BJ (cell line): ENCODE results near the gene QSER1. TPM values are rescaled to one million over a fixed set of nuclear protein-coding genes. Genes with fewer than 3 reads are reported as not detected.

Experiments
- CTCF ChIA-PET: fragments of 350-600 bp; formaldehyde crosslinking; extraction: SDS; loops from one replicate; lab custom pipeline; 2021; ENCODE audit warnings: antibody characterized with exemption, inconsistent platforms; lab: Yijun Ruan, JAX
- POLR2A ChIA-PET: fragments of 300-600 bp; sonication (Branson Sonifier 250); formaldehyde crosslinking; extraction: SDS; loops from one replicate; lab custom pipeline; 2021; ENCODE audit warnings: antibody characterized with exemption; lab: Charles Lee
- DNase-seq: peaks from one replicate; pipeline ENCODE4 v3.0.0-alpha.2; 2011; ENCODE audit warnings: low read depth
- H3K27me3 ChIP-seq: 2 replicates; pipeline ENCODE4 v1.6.0; 2011; ENCODE audit warnings: low read length; ENCODE audit not compliant: control insufficient read depth, insufficient read depth
- H3K36me3 ChIP-seq: 2 replicates; pipeline ENCODE4 v1.5.1; 2011; ENCODE audit warnings: low read length; ENCODE audit not compliant: control insufficient read depth, insufficient read depth
- H3K4me3 ChIP-seq: 2 replicates; pipeline ENCODE4 v1.5.1; 2011; ENCODE audit warnings: low read depth, mild to moderate bottlenecking, control low read depth, low read length
- polyA plus RNA-seq: library from polyadenylated mRNA; depleted of rRNA; stranded (reverse); fragments of >200 nt; gene quantifications from 2 replicates; pipeline ENCODE4 v1.2.3, GENCODE V29; 2011
- TF ChIP-seq, protein P1 (sequence below): IDR thresholded peaks from 2 replicates; pipeline ENCODE4 v1.5.1; 2011; ENCODE audit warnings: low read depth, mild to moderate bottlenecking, control low read depth, inconsistent platforms, low read length, moderate library complexity; ENCODE audit not compliant: insufficient read depth

QSER1 gene
- polyA plus RNA-seq, 1 experiment, result 3.9 TPM

DNA sequence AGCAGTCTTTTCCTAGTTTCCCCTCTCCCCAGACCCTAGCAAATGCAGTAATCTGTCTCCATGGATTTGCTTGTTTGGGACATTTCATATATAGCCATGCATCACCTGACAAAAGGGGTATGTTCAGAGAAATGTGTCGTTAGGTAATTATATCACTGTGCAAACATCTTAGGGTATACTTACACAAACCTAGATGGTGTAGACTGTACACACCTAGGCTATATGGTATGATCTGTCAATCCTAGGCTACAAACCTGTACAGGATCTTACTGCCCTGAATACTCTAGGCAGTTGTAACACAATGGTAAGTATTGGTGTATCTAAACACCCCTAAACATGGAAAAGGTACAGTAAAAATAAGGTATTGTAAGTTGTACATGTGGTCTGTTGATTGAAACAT is 23.8 kb downstream of the QSER1 start:
- CTCF ChIA-PET, result no interaction called here
- H3K4me3 ChIP-seq, result no peak overlapping the region
- H3K27me3 ChIP-seq, result no peaks in the 10 kb centered on the region
- TF ChIP-seq, protein P1, sequence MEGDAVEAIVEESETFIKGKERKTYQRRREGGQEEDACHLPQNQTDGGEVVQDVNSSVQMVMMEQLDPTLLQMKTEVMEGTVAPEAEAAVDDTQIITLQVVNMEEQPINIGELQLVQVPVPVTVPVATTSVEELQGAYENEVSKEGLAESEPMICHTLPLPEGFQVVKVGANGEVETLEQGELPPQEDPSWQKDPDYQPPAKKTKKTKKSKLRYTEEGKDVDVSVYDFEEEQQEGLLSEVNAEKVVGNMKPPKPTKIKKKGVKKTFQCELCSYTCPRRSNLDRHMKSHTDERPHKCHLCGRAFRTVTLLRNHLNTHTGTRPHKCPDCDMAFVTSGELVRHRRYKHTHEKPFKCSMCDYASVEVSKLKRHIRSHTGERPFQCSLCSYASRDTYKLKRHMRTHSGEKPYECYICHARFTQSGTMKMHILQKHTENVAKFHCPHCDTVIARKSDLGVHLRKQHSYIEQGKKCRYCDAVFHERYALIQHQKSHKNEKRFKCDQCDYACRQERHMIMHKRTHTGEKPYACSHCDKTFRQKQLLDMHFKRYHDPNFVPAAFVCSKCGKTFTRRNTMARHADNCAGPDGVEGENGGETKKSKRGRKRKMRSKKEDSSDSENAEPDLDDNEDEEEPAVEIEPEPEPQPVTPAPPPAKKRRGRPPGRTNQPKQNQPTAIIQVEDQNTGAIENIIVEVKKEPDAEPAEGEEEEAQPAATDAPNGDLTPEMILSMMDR, result no peak
- POLR2A ChIA-PET, result no interaction called here
- H3K36me3 ChIP-seq, result no peaks in the 10 kb centered on the region
- no peak for DNase-seq

GRCh38 chr11:32916994-32917393 is 24.4 kb downstream of the QSER1 start:
- Histone ChIP-seq H3K36me3 (no peaks in the 10 kb centered on the region), H3K27me3 (no peaks in the 10 kb centered on the region), H3K4me3 (no peak overlapping the region)
- TF ChIP-seq, protein P1, result no peak
- POLR2A ChIA-PET, result no interaction called here
- DNase-seq, result no peak
- CTCF ChIA-PET, result interaction anchor here (1.1 kb wide), 1 partner anchor 586 kb away, joined by 3 read pairs; no protein-coding TSS in a partner anchor

DNA sequence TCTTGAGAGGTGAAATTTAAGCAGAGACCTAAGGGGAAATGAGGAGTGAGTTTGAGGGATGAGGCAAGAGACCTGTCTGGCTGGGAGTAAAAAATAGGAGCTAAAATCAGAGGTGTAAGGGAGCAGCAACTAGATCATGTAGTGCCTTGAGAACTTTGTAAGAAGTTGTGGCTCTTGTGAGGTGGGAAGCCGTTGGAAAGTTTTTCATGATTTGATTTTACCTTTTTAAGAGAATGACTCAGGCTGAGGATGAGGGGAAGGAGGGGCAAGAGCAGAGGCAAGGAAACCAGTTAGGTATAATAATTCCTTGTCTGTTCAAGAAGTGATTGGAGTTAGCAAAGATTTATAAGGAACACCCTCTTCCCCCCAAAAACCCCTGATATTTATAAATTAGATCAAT is 25.8 kb downstream of the QSER1 start:
- POLR2A ChIA-PET, result interaction anchor here (0.6 kb wide), 1 partner anchor 13 kb away, joined by 4 read pairs; no protein-coding TSS in a partner anchor
- Histone ChIP-seq H3K4me3 (no peak overlapping the region), H3K27me3 (no peaks in the 10 kb centered on the region), H3K36me3 (no peaks in the 10 kb centered on the region)
- DNase-seq, result no peak
- CTCF ChIA-PET, result no interaction called here
- TF ChIP-seq, protein P1, result no peak

DNA sequence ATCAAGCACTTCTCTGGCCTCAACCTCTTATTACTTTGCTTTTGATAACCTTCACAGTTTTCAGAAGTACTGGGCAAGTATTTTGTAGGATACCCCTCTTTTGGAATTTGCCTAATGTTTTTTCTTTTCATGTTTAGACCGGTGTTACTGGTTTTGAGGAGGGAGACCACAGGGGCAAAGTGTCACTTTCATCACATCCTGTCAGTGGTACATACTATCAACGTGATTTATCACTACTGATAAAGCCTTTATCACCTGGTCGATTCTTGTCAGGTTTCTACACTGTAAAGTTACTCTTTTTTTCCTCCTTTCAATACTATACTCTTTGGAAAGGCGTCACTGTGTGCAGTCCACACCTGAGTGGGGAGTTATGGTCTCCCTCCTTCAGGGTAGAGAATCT is 26.7 kb downstream of the QSER1 start:
- no peaks in the 10 kb centered on the region for H3K27me3 ChIP-seq
- ChIA-PET CTCF (no interaction called here), POLR2A (no interaction called here)
- no peaks in the 10 kb centered on the region for H3K36me3 ChIP-seq
- DNase-seq, result no peak
- no peak overlapping the region for H3K4me3 ChIP-seq
- TF ChIP-seq, protein P1, result no peak

DNA sequence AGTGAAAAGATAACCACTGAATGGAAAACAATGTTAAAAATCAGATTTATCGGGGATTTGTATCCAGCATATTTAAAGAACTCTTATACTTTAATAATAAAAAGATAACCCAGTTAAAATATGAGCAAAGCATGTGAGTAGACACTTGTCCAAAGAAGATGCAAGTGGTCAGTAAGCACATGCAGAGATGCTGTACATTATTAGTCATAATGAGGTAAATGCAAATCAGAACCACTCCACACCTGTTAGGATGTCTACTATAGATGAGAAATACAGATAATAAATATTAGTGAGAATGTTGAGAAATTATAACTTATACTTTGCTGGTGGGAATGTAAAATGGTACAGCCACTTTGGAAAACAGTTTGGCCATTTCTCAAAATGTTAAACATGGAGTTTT is 28.0 kb downstream of the QSER1 start:
- H3K4me3 ChIP-seq, result no peak overlapping the region
- ChIA-PET POLR2A (no interaction called here), CTCF (no interaction called here)
- DNase-seq, result no peak
- TF ChIP-seq, protein P1, result no peak
- no peaks in the 10 kb centered on the region for H3K36me3 ChIP-seq
- H3K27me3 ChIP-seq, result no peaks in the 10 kb centered on the region
